CD4-positive, alpha-beta T cell treated with Interleukin-21 for 1 hour (primary cell): ENCODE data around the gene FUT3.

Experiments
- DNase-seq: peaks from one replicate; pipeline ENCODE4 v3.0.0-alpha.2; 2020

The FUT3 gene

GRCh38 chr19:5822181-5822844, 28.9 kb downstream of the FUT3 start:
- no peak for DNase-seq

GRCh38 chr19:5821521-5822180, 29.6 kb downstream of the FUT3 start:
- no peak for DNase-seq

- no peak for DNase-seq
Measured at GRCh38 chr19:5820785-5821184, 30.5 kb downstream of the FUT3 start.

GRCh38 chr19:5818594-5818993, 32.7 kb downstream of the FUT3 start:
- no peak for DNase-seq

- no peak for DNase-seq
Measured at GRCh38 chr19:5817218-5817617, 34.0 kb downstream of the FUT3 start.

GRCh38 chr19:5814852-5815246, 36.4 kb downstream of the FUT3 start:
- DNase-seq = no peak

- no peak for DNase-seq
Measured at GRCh38 chr19:5814123-5814851, 37.0 kb downstream of the FUT3 start.

GRCh38 chr19:5811117-5811516, 40.1 kb downstream of the FUT3 start:
- no peak for DNase-seq

- no peak for DNase-seq
Measured at GRCh38 chr19:5809469-5809868, 41.8 kb downstream of the FUT3 start.

GRCh38 chr19:5809053-5809452, 42.2 kb downstream of the FUT3 start:
- DNase-seq = no peak

- DNase-seq = no peak
Measured at GRCh38 chr19:5808120-5808816, 43.0 kb downstream of the FUT3 start.

GRCh38 chr19:5806905-5807304, 44.3 kb downstream of the FUT3 start:
- no peak for DNase-seq

GRCh38 chr19:5806133-5806489, 45.1 kb downstream of the FUT3 start:
- DNase-seq = no peak

- peak; percentile 60 for DNase-seq
Measured at GRCh38 chr19:5805462-5806132, 45.7 kb downstream of the FUT3 start.

- peak; percentile 55 for DNase-seq
Measured at GRCh38 chr19:5804516-5805461, 46.5 kb downstream of the FUT3 start, which contains the start of gene NRTN. NRTN (plus strand) TSS chr19:5805067; CDS start chr19:5824166, 19,099 bp downstream.

- peak; percentile 93 for DNase-seq
Measured at GRCh38 chr19:5803752-5804515, 47.3 kb downstream of the FUT3 start.

- no peak for DNase-seq
Measured at GRCh38 chr19:5803441-5803751, 47.9 kb downstream of the FUT3 start.

- DNase-seq = peak; percentile 13
Measured at GRCh38 chr19:5801796-5802619, 49.2 kb downstream of the FUT3 start.

GRCh38 chr19:5800361-5801270, 50.6 kb downstream of the FUT3 start:
- no peak for DNase-seq
